Astrocyte (in vitro differentiated cells and primary cell): ENCODE measurements around the gene NFATC3.

Experiments
- EZH2 ChIP-seq: IDR thresholded peaks from 2 replicates; pipeline ENCODE4 v1.6.1; 2012; ENCODE audit warnings: mild to moderate bottlenecking, low read length, inconsistent platforms; ENCODE audit not compliant: insufficient read depth
- TF ChIP-seq, protein P1 (sequence below): IDR thresholded peaks from 2 replicates; pipeline ENCODE4 v1.5.1; 2011; ENCODE audit warnings: low read depth, mild to moderate bottlenecking, inconsistent platforms, low read length, moderate library complexity; ENCODE audit not compliant: insufficient read depth

DNA sequence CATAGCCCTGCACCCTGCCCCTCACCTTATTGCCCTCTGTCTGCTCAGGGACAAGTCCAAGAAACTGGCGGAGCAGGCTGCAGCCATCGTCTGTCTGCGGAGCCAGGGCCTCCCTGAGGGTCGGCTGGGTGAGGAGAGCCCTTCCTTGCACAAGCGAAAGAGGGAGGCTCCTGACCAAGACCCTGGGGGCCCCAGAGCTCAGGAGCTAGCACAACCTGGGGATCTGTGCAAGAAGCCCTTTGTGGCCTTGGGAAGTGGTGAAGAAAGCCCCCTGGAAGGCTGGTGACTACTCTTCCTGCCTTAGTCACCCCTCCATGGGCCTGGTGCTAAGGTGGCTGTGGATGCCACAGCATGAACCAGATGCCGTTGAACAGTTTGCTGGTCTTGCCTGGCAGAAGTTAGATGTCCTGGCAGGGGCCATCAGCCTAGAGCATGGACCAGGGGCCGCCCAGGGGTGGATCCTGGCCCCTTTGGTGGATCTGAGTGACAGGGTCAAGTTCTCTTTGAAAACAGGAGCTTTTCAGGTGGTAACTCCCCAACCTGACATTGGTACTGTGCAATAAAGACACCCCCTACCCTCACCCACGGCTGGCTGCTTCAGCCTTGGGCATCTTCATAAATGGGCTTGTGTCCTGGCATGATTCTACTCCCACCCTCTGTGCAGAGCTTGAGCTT lies 6.3 kb upstream of the NFATC3 start:
- TF ChIP-seq, protein P1, sequence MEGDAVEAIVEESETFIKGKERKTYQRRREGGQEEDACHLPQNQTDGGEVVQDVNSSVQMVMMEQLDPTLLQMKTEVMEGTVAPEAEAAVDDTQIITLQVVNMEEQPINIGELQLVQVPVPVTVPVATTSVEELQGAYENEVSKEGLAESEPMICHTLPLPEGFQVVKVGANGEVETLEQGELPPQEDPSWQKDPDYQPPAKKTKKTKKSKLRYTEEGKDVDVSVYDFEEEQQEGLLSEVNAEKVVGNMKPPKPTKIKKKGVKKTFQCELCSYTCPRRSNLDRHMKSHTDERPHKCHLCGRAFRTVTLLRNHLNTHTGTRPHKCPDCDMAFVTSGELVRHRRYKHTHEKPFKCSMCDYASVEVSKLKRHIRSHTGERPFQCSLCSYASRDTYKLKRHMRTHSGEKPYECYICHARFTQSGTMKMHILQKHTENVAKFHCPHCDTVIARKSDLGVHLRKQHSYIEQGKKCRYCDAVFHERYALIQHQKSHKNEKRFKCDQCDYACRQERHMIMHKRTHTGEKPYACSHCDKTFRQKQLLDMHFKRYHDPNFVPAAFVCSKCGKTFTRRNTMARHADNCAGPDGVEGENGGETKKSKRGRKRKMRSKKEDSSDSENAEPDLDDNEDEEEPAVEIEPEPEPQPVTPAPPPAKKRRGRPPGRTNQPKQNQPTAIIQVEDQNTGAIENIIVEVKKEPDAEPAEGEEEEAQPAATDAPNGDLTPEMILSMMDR = no peak
- TF ChIP-seq EZH2 = no peak
